ENCODE results near the gene C12orf60.

The C12orf60 gene

GRCh38 chr12:14766649-14767215 is 36.7 kb upstream of the C12orf60 start:
- TF ChIP-seq TAF1 (IDR thresholded peaks at IDR 0.05; ENCODE audit: low read depth) (no peak), TCF12 (IDR thresholded peaks at IDR 0.05; ENCODE audit: low read depth) (no peak), FOXM1 (IDR thresholded peaks at IDR 0.05; ENCODE audit: borderline replicate concordance, low read depth) (no peak), MAX (IDR thresholded peaks at IDR 0.05) (no peak), NFIC (IDR thresholded peaks at IDR 0.05) (no peak), EGR1 (IDR thresholded peaks at IDR 0.05) (no peak), CEBPB (IDR thresholded peaks at IDR 0.05) (no peak)

GRCh38 chr12:14767617-14768016 is 35.9 kb upstream of the C12orf60 start:
- TF ChIP-seq NFIC (IDR thresholded peaks at IDR 0.05) (no peak), MAX (IDR thresholded peaks at IDR 0.05) (no peak), CEBPB (IDR thresholded peaks at IDR 0.05) (no peak), FOXM1 (IDR thresholded peaks at IDR 0.05; ENCODE audit: borderline replicate concordance, low read depth) (no peak), CREB1 (IDR thresholded peaks at IDR 0.05; ENCODE audit: low read depth) (no peak), RAD21 (IDR thresholded peaks at IDR 0.05; ENCODE audit: low read depth) (no peak)

- TF ChIP-seq RAD21 (IDR thresholded peaks at IDR 0.05; ENCODE audit: low read depth) (no peak), YY1 (IDR thresholded peaks at IDR 0.05; ENCODE audit: low read depth) (no peak), CEBPB (IDR thresholded peaks at IDR 0.05) (no peak), FOXM1 (IDR thresholded peaks at IDR 0.05; ENCODE audit: borderline replicate concordance, low read depth) (no peak), TEAD4 (IDR thresholded peaks at IDR 0.05) (no peak), NFIC (IDR thresholded peaks at IDR 0.05) (no peak), MAX (IDR thresholded peaks at IDR 0.05) (no peak), EP300 (IDR thresholded peaks at IDR 0.05; ENCODE audit: borderline replicate concordance) (no peak)
Observed at GRCh38 chr12:14768823-14769405, 34.6 kb upstream of the C12orf60 start.

- TF ChIP-seq CREB1 (IDR thresholded peaks at IDR 0.05; ENCODE audit: low read depth): no peak
- TF ChIP-seq ZBTB7A (IDR thresholded peaks at IDR 0.05; ENCODE audit: low read depth): no peak
- no peak for TF ChIP-seq TAF1 (IDR thresholded peaks at IDR 0.05; ENCODE audit: low read depth)
- TF ChIP-seq EGR1 (IDR thresholded peaks at IDR 0.05): no peak
- TF ChIP-seq YY1 (IDR thresholded peaks at IDR 0.05; ENCODE audit: low read depth): no peak
- TF ChIP-seq USF1 (IDR thresholded peaks at IDR 0.05): no peak
- no peak for TF ChIP-seq CEBPB (IDR thresholded peaks at IDR 0.05)
- no peak for TF ChIP-seq FOXM1 (IDR thresholded peaks at IDR 0.05; ENCODE audit: borderline replicate concordance, low read depth)
- no peak for TF ChIP-seq MAX (IDR thresholded peaks at IDR 0.05)
- TF ChIP-seq NFIC (IDR thresholded peaks at IDR 0.05): no peak
- no peak for TF ChIP-seq REST (IDR thresholded peaks at IDR 0.05; ENCODE audit: low read depth)
- no peak for TF ChIP-seq TEAD4 (IDR thresholded peaks at IDR 0.05)
- no peak for TF ChIP-seq RAD21 (IDR thresholded peaks at IDR 0.05; ENCODE audit: low read depth)
- no peak for TF ChIP-seq EP300 (IDR thresholded peaks at IDR 0.05; ENCODE audit: borderline replicate concordance)
Observed at GRCh38 chr12:14769466-14769968, 34.0 kb upstream of the C12orf60 start.

- TF ChIP-seq MAX (IDR thresholded peaks at IDR 0.05) (peak; percentile 60; the same call in 1 of the 2 replicates), CREB1 (IDR thresholded peaks at IDR 0.05; ENCODE audit: low read depth) (no peak), FOXM1 (IDR thresholded peaks at IDR 0.05; ENCODE audit: borderline replicate concordance, low read depth) (no peak), NFIC (IDR thresholded peaks at IDR 0.05) (no peak; the same call in 1 of the 2 replicates)
Observed at GRCh38 chr12:14769969-14770495, 33.4 kb upstream of the C12orf60 start.

GRCh38 chr12:14770496-14771461 is 32.7 kb upstream of the C12orf60 start:
- TF ChIP-seq TAF1 (IDR thresholded peaks at IDR 0.05; ENCODE audit: low read depth) (peak; percentile 71), USF1 (IDR thresholded peaks at IDR 0.05) (no peak)

All from Ishikawa (cell line).